GM12872 (cell line): Measurements from ENCODE around the gene CCDC91.

Experiments
- TF ChIP-seq, protein P1 (sequence below): IDR thresholded peaks from 3 replicates; pipeline ENCODE4 v1.5.1; 2011; ENCODE audit warnings: low read depth, mild to moderate bottlenecking, low read length, moderate library complexity; ENCODE audit not compliant: insufficient read depth

CCDC91 gene

DNA sequence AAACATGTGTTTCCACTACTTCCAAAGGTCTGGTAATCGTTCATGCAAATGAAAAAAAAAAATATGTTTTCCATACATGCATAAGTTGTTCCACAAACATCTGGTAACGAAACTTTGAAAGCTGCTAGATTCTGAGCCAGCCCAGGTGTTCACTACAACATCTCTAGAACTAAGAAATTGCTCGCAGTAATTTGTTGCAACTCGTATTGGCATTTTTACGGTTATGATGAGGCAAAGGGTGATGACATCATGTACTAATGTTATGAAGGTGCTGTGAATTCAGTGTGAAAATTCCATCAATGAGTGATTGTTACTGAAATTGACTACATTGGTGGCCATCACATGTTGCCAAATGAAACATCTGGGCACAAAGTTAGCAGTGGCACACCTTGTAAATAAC is 31.9 kb upstream of the CCDC91 start:
- TF ChIP-seq, protein P1, sequence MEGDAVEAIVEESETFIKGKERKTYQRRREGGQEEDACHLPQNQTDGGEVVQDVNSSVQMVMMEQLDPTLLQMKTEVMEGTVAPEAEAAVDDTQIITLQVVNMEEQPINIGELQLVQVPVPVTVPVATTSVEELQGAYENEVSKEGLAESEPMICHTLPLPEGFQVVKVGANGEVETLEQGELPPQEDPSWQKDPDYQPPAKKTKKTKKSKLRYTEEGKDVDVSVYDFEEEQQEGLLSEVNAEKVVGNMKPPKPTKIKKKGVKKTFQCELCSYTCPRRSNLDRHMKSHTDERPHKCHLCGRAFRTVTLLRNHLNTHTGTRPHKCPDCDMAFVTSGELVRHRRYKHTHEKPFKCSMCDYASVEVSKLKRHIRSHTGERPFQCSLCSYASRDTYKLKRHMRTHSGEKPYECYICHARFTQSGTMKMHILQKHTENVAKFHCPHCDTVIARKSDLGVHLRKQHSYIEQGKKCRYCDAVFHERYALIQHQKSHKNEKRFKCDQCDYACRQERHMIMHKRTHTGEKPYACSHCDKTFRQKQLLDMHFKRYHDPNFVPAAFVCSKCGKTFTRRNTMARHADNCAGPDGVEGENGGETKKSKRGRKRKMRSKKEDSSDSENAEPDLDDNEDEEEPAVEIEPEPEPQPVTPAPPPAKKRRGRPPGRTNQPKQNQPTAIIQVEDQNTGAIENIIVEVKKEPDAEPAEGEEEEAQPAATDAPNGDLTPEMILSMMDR = no peak

DNA sequence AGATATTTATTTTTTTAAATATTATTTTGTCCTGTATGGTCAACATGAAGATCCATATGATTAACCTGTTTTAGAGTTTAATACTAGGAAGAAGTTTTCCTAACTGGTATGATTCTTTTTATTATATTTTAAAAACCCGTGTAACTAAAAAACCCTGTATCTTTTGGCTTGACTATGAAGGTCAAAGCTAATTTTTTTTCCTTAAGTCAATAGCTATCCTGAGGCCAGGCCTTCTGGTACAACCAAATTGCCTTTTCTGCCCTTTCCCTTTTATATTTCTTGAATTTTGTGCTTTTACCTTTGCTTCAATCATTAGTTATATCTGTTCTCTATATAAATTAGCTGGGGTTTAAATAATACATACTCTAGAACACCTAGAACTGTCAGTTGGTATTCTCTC is 30.6 kb upstream of the CCDC91 start:
- TF ChIP-seq, protein P1 = no peak

DNA sequence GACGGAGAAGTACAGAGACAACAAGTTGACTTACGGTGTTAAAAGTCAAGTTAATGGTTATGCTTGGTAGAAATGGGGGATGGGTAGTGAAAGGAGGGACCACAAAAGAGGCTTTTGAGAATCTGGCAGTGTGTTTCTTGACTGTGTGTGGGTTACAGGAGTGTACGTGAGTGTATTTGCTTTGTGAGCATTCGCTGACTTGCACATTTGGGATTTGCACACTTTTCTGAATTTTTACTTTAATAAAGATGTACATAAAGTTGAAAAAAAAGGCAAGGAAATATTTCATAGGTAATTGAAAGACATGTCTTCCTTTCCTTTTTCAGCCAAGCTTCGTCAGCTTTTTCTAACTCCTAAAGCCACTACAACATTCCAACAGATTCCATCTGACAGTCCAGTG is 28.6 kb upstream of the CCDC91 start:
- TF ChIP-seq, protein P1 = no peak

DNA sequence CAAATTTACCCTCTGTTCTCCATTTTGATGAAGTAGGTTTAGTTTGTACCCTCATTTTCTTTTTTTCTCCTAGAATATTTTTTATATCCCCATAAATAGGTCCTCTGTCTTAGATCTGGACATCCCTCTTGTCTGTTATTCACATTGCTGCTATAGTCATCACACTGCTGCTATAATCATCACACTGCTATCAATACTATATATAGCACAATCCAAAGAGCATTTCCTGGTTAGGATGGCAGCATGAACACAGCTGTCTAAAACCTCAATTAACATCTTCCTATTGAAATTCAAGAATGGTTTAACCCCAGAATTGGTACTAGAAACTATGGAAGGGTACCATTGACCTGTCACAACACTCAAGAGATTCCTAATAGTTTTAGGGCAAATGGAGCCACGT is 27.6 kb upstream of the CCDC91 start:
- TF ChIP-seq, protein P1 = no peak

DNA sequence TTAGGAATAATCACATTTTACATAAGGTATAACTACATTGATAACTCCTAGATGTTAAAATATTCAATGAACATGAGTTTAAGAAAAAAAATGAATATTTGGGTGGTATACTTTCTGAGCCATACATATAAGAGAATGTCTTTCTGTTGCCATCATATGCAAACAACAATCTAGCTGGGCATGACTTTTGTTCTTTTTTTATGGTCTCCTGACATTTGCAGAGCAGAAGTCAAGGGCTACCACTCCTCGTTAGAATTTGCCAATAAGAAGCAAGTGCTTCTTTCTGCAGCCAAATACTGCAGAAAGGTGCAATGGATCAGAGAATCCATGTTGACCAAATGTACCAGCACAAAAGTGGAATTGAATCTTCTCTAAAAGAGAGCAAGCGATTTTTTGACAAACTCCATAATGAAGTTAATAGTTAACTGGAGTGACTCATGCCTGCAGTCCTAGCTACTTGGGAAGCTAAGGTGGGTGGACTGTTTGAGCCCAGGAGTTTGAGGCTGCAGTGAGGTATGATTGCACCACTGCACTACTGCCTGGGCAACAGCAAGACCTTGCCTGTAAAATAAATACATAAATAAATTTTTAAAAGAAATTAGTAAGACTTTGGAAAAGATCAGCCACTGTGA is 25.5 kb upstream of the CCDC91 start:
- TF ChIP-seq, protein P1 = no peak

DNA sequence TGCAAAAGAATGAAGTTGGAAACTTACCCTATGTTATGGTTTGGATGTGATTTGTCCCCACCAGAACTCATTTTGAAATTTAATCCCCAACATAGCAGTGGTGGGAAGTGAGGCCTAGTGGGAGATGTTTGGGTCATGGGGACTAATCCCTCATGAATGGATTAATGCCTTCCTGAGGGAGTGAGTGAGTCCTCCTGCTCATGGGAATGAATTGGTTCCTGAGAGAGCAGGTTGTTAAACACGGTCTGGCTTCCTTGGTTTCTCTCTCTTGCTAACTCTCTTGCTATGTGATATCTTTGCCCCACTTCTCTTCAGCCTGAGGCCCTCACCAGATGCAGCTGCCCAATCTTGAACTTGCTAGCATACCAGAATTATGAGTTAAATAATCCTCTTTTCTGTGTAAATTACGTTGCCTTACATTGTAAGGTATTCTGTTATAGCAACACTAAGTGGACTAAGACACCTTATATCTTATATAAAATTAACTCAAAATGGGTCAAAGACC is 22.2 kb upstream of the CCDC91 start:
- TF ChIP-seq, protein P1 = no peak

DNA sequence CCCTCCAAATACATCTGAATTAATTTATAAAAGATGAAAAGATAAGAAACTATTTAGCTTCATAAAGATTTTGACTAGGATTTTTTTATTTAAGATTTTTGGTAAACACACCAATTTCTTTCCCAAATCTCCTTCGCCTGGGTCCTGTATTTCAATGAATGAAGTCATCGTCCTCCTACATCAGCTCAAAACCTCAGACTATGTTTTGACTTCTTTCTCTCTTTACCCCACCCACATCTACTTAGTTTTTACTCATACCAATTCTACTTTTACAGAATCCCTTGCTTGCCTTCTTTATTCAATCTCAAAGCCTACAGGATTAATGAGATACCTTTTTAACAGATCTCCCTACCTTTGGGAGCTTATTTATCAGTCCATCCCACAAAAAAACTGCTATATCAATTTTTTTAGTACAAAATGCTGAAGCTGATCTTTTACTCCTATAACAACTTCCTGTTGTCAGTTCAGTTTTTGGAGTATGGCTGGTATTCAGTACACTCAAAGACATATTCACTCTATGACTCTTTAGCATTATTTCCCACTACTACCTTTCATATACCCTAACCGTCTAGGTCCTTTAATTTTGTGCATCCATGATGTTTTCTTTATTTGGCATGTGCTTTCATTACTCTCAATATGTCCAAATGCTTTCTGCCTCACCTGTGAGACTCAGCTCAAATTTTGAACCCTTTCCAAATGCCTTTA is 18.7 kb upstream of the CCDC91 start:
- TF ChIP-seq, protein P1 = no peak
